K562 (cell line): ENCODE data around the gene ZNF490. TPM values are rescaled to one million over a fixed set of nuclear protein-coding genes. Genes with fewer than 3 reads are reported as not detected.

Experiments used
- ATAC-seq: fragments of 200-7000 bp; cut with Tn5 transposase; 3 replicates; pipeline ENCODE4 v1.9.1; 2020; ENCODE audit warnings: moderate library complexity
- BruUV-seq: library from RNA; stranded (reverse); fragments of 400-500 nt; replicated peaks from 2 replicates; lab custom pipeline; 2021; lab: Mats Ljungman, UMichigan
- CTCF ChIA-PET: fragments of 300-600 bp; formaldehyde crosslinking; extraction: SDS; loops from one replicate; lab custom pipeline; 2021; ENCODE audit warnings: low intra/inter-chr PET ratio; lab: Yijun Ruan, JAX
- POLR2A ChIA-PET: fragments of 300-600, 350-650 bp; sonication (Branson Sonifier 250); formaldehyde crosslinking; extraction: SDS; loops from one replicate; lab custom pipeline; 2021; ENCODE audit warnings: antibody characterized with exemption, inconsistent platforms; lab: Yijun Ruan, JAX
- DNase-seq, 4 experiments: peaks; one replicate each; pipeline versions ENCODE4 v3.0.0 to v3.0.0-alpha.2; 2011 to 2018; ENCODE audit warnings: low spot score in 3 of 4, mixed read lengths in 3 of 4; ENCODE audit errors: extremely low read depth in 1 of 4
- FAIRE-seq: peaks from 2 replicates; lab custom pipeline; 2011; peaks lifted over from hg19 to GRCh38; lab: Jason Lieb, UNC
- H2AFZ ChIP-seq: 2 replicates; pipeline ENCODE4 v1.6.0; 2011; ENCODE audit warnings: low read depth, low read length, control low read depth, inconsistent platforms
- H3K27ac ChIP-seq: fragments of 200-600 bp; 3 replicates; pipeline ENCODE4 v1.8.0; 2011; ENCODE audit warnings: low read depth, mild to moderate bottlenecking, control low read depth, inconsistent platforms, low read length, moderate library complexity, mixed read lengths; ENCODE audit errors: extremely low read depth
- H3K27me3 ChIP-seq, 2 experiments: fragments of 300-600 bp in 1 of 2; 2 replicates in 1 of 2; 3 replicates in 1 of 2; pipeline versions ENCODE4 v1.6.0 to v1.8.0; 2011; ENCODE audit warnings: inconsistent platforms in 2 of 2, low read length in 2 of 2, mild to moderate bottlenecking in 1 of 2, mixed read lengths in 1 of 2, moderate library complexity in 1 of 2; ENCODE audit not compliant: control insufficient read depth in 2 of 2, insufficient read depth in 2 of 2
- H3K36me3 ChIP-seq: fragments of 300-600 bp; 3 replicates; pipeline ENCODE4 v1.8.0; 2011; ENCODE audit warnings: mild to moderate bottlenecking, low read length, inconsistent platforms; ENCODE audit not compliant: control insufficient read depth, insufficient read depth
- H3K4me1 ChIP-seq, 2 experiments: fragments of 200-600 bp in 1 of 2; replicated peaks in 1 of 2; 2 replicates in 1 of 2; 3 replicates in 1 of 2; pipeline versions ENCODE4 v1.5.1 to v1.8.0; 2011; ENCODE audit warnings: inconsistent platforms in 2 of 2, low read length in 2 of 2, mild to moderate bottlenecking in 1 of 2, mixed read lengths in 1 of 2, moderate library complexity in 1 of 2; ENCODE audit not compliant: control insufficient read depth in 2 of 2, insufficient read depth in 2 of 2
- H3K4me2 ChIP-seq: 2 replicates; pipeline ENCODE4 v1.6.1; 2011; ENCODE audit warnings: low read length, control low read depth, inconsistent platforms, mixed read lengths; ENCODE audit not compliant: insufficient read depth
- H3K4me3 ChIP-seq: fragments of 200-600 bp; sonication (generic), shearing (Covaris generic); 2 replicates; pipeline ENCODE4 v1.5.1; 2016; ENCODE audit warnings: control low read depth, inconsistent platforms
- H3K79me2 ChIP-seq: fragments of 200-600 bp; 3 replicates; pipeline ENCODE4 v1.8.0; 2011; ENCODE audit warnings: low read length, inconsistent platforms; ENCODE audit not compliant: control insufficient read depth, insufficient read depth
- H3K9ac ChIP-seq, 2 experiments: 2 replicates each; pipeline versions ENCODE4 v1.6.0 to v1.6.1; 2011; ENCODE audit warnings: low read depth in 2 of 2, low read length in 2 of 2, control low read depth in 1 of 2, inconsistent platforms in 1 of 2, mild to moderate bottlenecking in 1 of 2, mixed read lengths in 1 of 2; ENCODE audit not compliant: insufficient read depth in 1 of 2
- H3K9me1 ChIP-seq: one replicate; pipeline ENCODE4 v1.6.0; 2011; ENCODE audit warnings: inconsistent platforms, mild to moderate bottlenecking, low read length, moderate library complexity; ENCODE audit not compliant: control insufficient read depth, insufficient read depth
- H3K9me3 ChIP-seq: replicated peaks from 2 replicates; pipeline ENCODE4 v1.5.1; 2011; ENCODE audit warnings: low read depth, low read length, inconsistent platforms; ENCODE audit not compliant: control insufficient read depth, insufficient read depth
- H4K20me1 ChIP-seq: replicated peaks from 2 replicates; pipeline ENCODE4 v1.6.1; 2011; ENCODE audit warnings: low read length, inconsistent platforms, mixed read lengths; ENCODE audit not compliant: control insufficient read depth, insufficient read depth
- CBFB ChIP-seq: sonication (generic); formaldehyde crosslinking; IDR thresholded peaks from 2 replicates; pipeline ENCODE4 v1.4.0; 2020; ENCODE audit warnings: mild to moderate bottlenecking, missing genetic modification reagents
- ETV5 ChIP-seq: sonication (generic); formaldehyde crosslinking; IDR thresholded peaks from 2 replicates; pipeline ENCODE4 v1.4.0; 2020; ENCODE audit warnings: low read depth, mild to moderate bottlenecking, missing genetic modification reagents
- FOS ChIP-seq: IDR thresholded peaks from 3 replicates; pipeline ENCODE4 v1.6.1; 2011; ENCODE audit not compliant: insufficient read length; ENCODE audit errors: extremely low read depth
- NRF1 ChIP-seq, 2 experiments: fragments of 450-650 bp; IDR thresholded peaks in 1 of 2; conservative IDR thresholded peaks in 1 of 2; 2 replicates each; pipeline ENCODE4 v1.6.1; 2014; ENCODE audit warnings: mild to moderate bottlenecking in 2 of 2
- PBX2 ChIP-seq, 2 experiments: IDR thresholded peaks in 1 of 2; conservative IDR thresholded peaks in 1 of 2; 2 replicates each; pipeline ENCODE4 v1.6.1; 2016; ENCODE audit warnings: low read depth in 2 of 2, mild to moderate bottlenecking in 1 of 2, missing compliant biosample characterization in 1 of 2, missing genetic modification characterization in 1 of 2, moderate library complexity in 1 of 2
- SMAD4 ChIP-seq: fragments of 250-450 bp; sonication (Bioruptor Pico); conservative IDR thresholded peaks from 2 replicates; pipeline ENCODE4 v1.8.0; 2021; ENCODE audit warnings: inconsistent platforms, mild to moderate bottlenecking, moderate library complexity
- STAT5B ChIP-seq: fragments of 250-450 bp; sonication (Bioruptor Pico); IDR thresholded peaks from 2 replicates; pipeline ENCODE4 v1.8.0; 2021; ENCODE audit warnings: mild to moderate bottlenecking, inconsistent platforms
- TARDBP ChIP-seq: fragments of 450-650 bp; IDR thresholded peaks from 2 replicates; pipeline ENCODE4 v1.6.1; 2016
- TBP ChIP-seq: optimal IDR thresholded peaks from 2 replicates; pipeline ENCODE3; 2011; ENCODE audit warnings: low read depth, low read length, improper control_type of control experiment
- ZBTB2 ChIP-seq: fragments of 450-650 bp; IDR thresholded peaks from 2 replicates; pipeline ENCODE4 v1.6.1; 2016; ENCODE audit warnings: antibody characterized with exemption
- ZMIZ1 ChIP-seq, 2 experiments: fragments of 150-350 bp in 1 of 2; IDR thresholded peaks; 2 replicates each; pipeline ENCODE4 v1.6.1; 2012 to 2016; ENCODE audit warnings: low read depth in 2 of 2, low read length in 2 of 2, mild to moderate bottlenecking in 1 of 2, moderate library complexity in 1 of 2
- ZNF398 ChIP-seq: fragments of 250-450 bp; sonication (Bioruptor Pico); IDR thresholded peaks from 2 replicates; pipeline ENCODE4 v1.8.0; 2021; ENCODE audit warnings: moderate library complexity, mild to moderate bottlenecking, inconsistent platforms
- WGBS: fragments of 100-300 bp; shearing (Covaris generic); methylation state at CpG from one replicate; pipeline ENCODE4 v1.1.6; 2016; ENCODE audit warnings: low coverage, mixed read lengths; ENCODE audit not compliant: insufficient coverage; ENCODE audit errors: missing lambda C conversion rate; 5-methylcytosine and 5-hydroxymethylcytosine counted together
- in situ Hi-C: fragments of 300-500 bp; cut with MboI; formaldehyde crosslinking; loops from 4 replicates; pipeline ENCODE4 v1.15.0; 2018; ENCODE audit warnings: inconsistent platforms, mixed read lengths
- intact Hi-C: fragments of 100-400 bp; cut with micrococcal nuclease; formaldehyde crosslinking; loops from 2 replicates; pipeline ENCODE4 v1.14.2; 2022
- polyA plus RNA-seq, 8 experiments: library from polyadenylated mRNA; depleted of rRNA in 4 of 8; stranded (reverse) in 5 of 8; unstranded in 3 of 8; fragments of >200 nt; fragmentation: Nextera tagmentation in 2 of 8; fragmentation: Illumina TruSeq in 1 of 8; extraction: Ambion mirVana in 2 of 8; extraction: Trizol in 1 of 8; gene quantifications; 2 replicates each; pipeline versions ENCODE4 v1.2.1 to v1.2.3, GENCODE V29; 2011 to 2014; ENCODE audit warnings: inconsistent platforms in 1 of 8, missing spikeins in 1 of 8
- total RNA-seq, 7 experiments: library from RNA; depleted of rRNA in 6 of 7; stranded (reverse); fragments of >200 nt in 6 of 7; fragmentation: Illumina TruSeq in 2 of 7; extraction: Trizol in 2 of 7; gene quantifications; 2 replicates each; pipeline versions ENCODE4 v1.2.1 to v1.2.3, GENCODE V29; 2011 to 2021; ENCODE audit warnings: low replicate concordance in 1 of 7

ZNF490 gene
- total and polyA plus RNA-seq, 9 of the 15 experiments (the other 6 are each of a cell fraction or from before 2014, with no cell fraction given), result 0.90 to 8.3 (median 4.4) TPM

GRCh38 chr19:12543855-12544254, 66.8 kb downstream of the ZNF490 start:
- Histone ChIP-seq H3K4me2 (peak overlapping the region; percentile 81), H4K20me1 (no peaks in the 10 kb centered on the region), H3K79me2 (peaks cover 58% of the 10 kb centered on the region), H3K27me3 (no peaks in the 10 kb centered on the region), H2AFZ (0 out of 2 replicates have a peak overlapping the region, but pooled peaks have one; percentile 13), H3K9ac (peak overlapping the region in 1 of 2 experiments; percentile 62; a peak in 2 of 4 replicates), H3K4me1 (peaks cover 23 to 27% of the 10 kb centered on the region in 2 experiments), H3K9me3 (peaks cover 47% of the 10 kb centered on the region), H3K27ac (peak overlapping the region; percentile 95), H3K36me3 (peaks cover 48% of the 10 kb centered on the region), H3K9me1 (no peaks in the 10 kb centered on the region), H3K4me3 (no peak overlapping the region)
- ChIA-PET POLR2A (interaction anchor here (0.7 kb wide), 1 partner anchor 75 kb away, joined by 4 read pairs; no protein-coding TSS in a partner anchor), CTCF (no interaction called here)
- no TSS peak for BruUV-seq
- DNase-seq (peak in 2 of 4 experiments; percentile 22 to 63), FAIRE-seq (no peak), ATAC-seq (peak; percentile 58)
- intact Hi-C loops (no loop called here), in situ Hi-C loops (no loop called here)
- WGBS, result 50% methylated on average over 1 of the region's 1 CpG
- TF ChIP-seq NRF1 (conservative IDR thresholded peaks at IDR 0.05 in 1 of 2, IDR thresholded peaks at IDR 0.05 in 1 of 2), result no peak
- no peak for TF ChIP-seq TBP
- TF ChIP-seq CBFB (CRISPR knock-in tag), result no peak
- TF ChIP-seq FOS, result no peak
- TF ChIP-seq ZBTB2, result no peak
- TF ChIP-seq SMAD4 (CRISPR knock-in tag), result peak; percentile 21; the same call in 1 of the 2 replicates
- no peak for TF ChIP-seq ETV5 (CRISPR knock-in tag)
- TF ChIP-seq PBX2 (CRISPR knock-in tag; IDR thresholded peaks at IDR 0.05; ENCODE audit: low read depth), result no peak
- no peak for TF ChIP-seq PBX2 (tag; conservative IDR thresholded peaks at IDR 0.05; ENCODE audit: low read depth)
- TF ChIP-seq ZMIZ1 (IDR thresholded peaks at IDR 0.05; ENCODE audit: low read depth in 2 of 2, low read length in 2 of 2), result no peak
- TF ChIP-seq TARDBP, result no peak
- TF ChIP-seq ZNF398 (CRISPR knock-in tag), result no peak
- TF ChIP-seq STAT5B (CRISPR knock-in tag), result no peak
